Right lobe of liver (tissue), 6 donors: ENCODE results near the gene LHFPL2. TPM values are rescaled to one million over a fixed set of nuclear protein-coding genes. Genes with fewer than 3 reads are reported as not detected.

ENCODE experiments used
- ATAC-seq, 4 donors: fragments of 200-7000 bp; cut with Tn5 transposase; one replicate each; pipeline ENCODE4 v1.9.1; 2020; ENCODE audit warnings: mild to moderate bottlenecking in 4 of 4, moderate library complexity in 4 of 4
- DNase-seq, 3 donors: peaks; one replicate each; pipeline ENCODE4 v3.0.0-alpha.2; 2020
- H3K27ac ChIP-seq, 3 donors: fragments of 200-600 bp; one replicate each; pipeline ENCODE4 v1.8.0; 2022
- H3K27me3 ChIP-seq, 2 donors: fragments of 200-600 bp; one replicate each; pipeline ENCODE4 v1.8.0; 2022
- H3K36me3 ChIP-seq, 4 donors: fragments of 200-600 bp; sonication (generic) in 1 of 4; one replicate each; pipeline versions ENCODE4 v1.5.1 to v1.8.0; 2017 to 2022; ENCODE audit warnings: control low read depth in 1 of 4
- H3K4me1 ChIP-seq, 4 donors: fragments of 200-600 bp; sonication (generic) in 1 of 4; one replicate each; pipeline versions ENCODE4 v1.5.1 to v1.8.0; 2017 to 2022; ENCODE audit warnings: control low read depth in 1 of 4
- H3K4me3 ChIP-seq, 3 donors: fragments of 200-600 bp; one replicate each; pipeline ENCODE4 v1.8.0; 2022
- H3K9me3 ChIP-seq, 4 donors: fragments of 200-600 bp; sonication (generic) in 1 of 4; one replicate each; pipeline versions ENCODE4 v1.5.1 to v1.8.0; 2017 to 2022; ENCODE audit warnings: control low read depth in 1 of 4
- CTCF ChIP-seq, 4 donors: fragments of 200-600 bp in 3 of 4; fragments of 450-650 bp in 1 of 4; IDR thresholded peaks; one replicate each; pipeline versions ENCODE4 v1.5.1 to v1.8.0; 2016 to 2022; ENCODE audit warnings: antibody characterized with exemption in 4 of 4, mild to moderate bottlenecking in 2 of 4
- POLR2A ChIP-seq: fragments of 450-650 bp; IDR thresholded peaks from one replicate; pipeline ENCODE4 v1.6.1; 2017; ENCODE audit warnings: antibody characterized with exemption, mild to moderate bottlenecking
- WGBS: methylation state at CpG from one replicate; pipeline ENCODE4 v1.1.6; 2018; ENCODE audit warnings: low coverage, low lambda C conversion rate; ENCODE audit not compliant: insufficient coverage; ENCODE audit errors: missing lambda C conversion rate; 5-methylcytosine and 5-hydroxymethylcytosine counted together
- intact Hi-C, 2 donors: fragments of 100-400 bp; cut with DNase I; formaldehyde crosslinking; loops; one replicate each; pipeline versions ENCODE4 v1.11.2 to v1.14.1; 2022
- total RNA-seq, 6 experiments: library from RNA; depleted of rRNA in 2 of 6; stranded (reverse); fragments of >200 nt in 2 of 6; fragmentation: NEBNext Ultra II Directional in 3 of 6; extraction: Animal tissue kit (Norgen Biotek cat#: 25700) in 3 of 6; gene quantifications; one replicate each; pipeline versions ENCODE4 v1.1.0 to v1.2.4, GENCODE V29; 2016 to 2023
- donor health status: DM: no; HTN: yes; CAD: no.
- donor health status: DM: no; HTN: no; CAD: no.
- donor health status: DM: no; HTN: no; CAD: no.
- donor health status: DM: no; HTN: yes; CAD: no.
- donor health status: DM: no; HTN: yes; CAD: no.

LHFPL2 gene
- total RNA-seq, 6 experiments from 2014 or later, result 2.6 to 11.8 (median 4.3) TPM

- no peak for TF ChIP-seq POLR2A
- no peak for TF ChIP-seq CTCF (IDR thresholded peaks at IDR 0.05)
- Histone ChIP-seq H3K27ac (no peak overlapping the region), H3K4me1 (peaks cover 0 to 19% (median 4%) of the 10 kb centered on the region in 4 donors), H3K9me3 (no peaks in the 10 kb centered on the region), H3K4me3 (no peak overlapping the region), H3K36me3 (no peaks in the 10 kb centered on the region), H3K27me3 (no peaks in the 10 kb centered on the region)
- intact Hi-C loops, result no loop called here
- ATAC-seq (no peak), DNase-seq (no peak)
- 65% methylated on average over 3 of the region's 4 CpGs for WGBS
Observed at GRCh38 chr5:78543292-78543691, 105.3 kb downstream of the LHFPL2 start.

- DNase-seq, result no peak
- Histone ChIP-seq H3K27ac (no peak overlapping the region), H3K9me3 (no peaks in the 10 kb centered on the region), H3K36me3 (no peaks in the 10 kb centered on the region), H3K4me1 (peaks cover 0 to 16% (median 3%) of the 10 kb centered on the region in 4 donors), H3K27me3 (no peaks in the 10 kb centered on the region), H3K4me3 (no peak overlapping the region)
- ATAC-seq, result no peak
- TF ChIP-seq POLR2A (no peak), CTCF (IDR thresholded peaks at IDR 0.05) (no peak)
- intact Hi-C loops, result no loop called here
- 92% methylated on average over 4 of the region's 6 CpGs for WGBS
Observed at GRCh38 chr5:78542321-78542840, 106.2 kb downstream of the LHFPL2 start.

GRCh38 chr5:78541086-78541654, 107.4 kb downstream of the LHFPL2 start:
- DNase-seq, result peak in 1 of 3 donors; percentile 23
- Histone ChIP-seq H3K9me3 (no peaks in the 10 kb centered on the region), H3K4me1 (peaks cover 0 to 3% (median 0%) of the 10 kb centered on the region in 4 donors), H3K27ac (no peak overlapping the region), H3K27me3 (no peaks in the 10 kb centered on the region), H3K36me3 (no peaks in the 10 kb centered on the region), H3K4me3 (no peak overlapping the region)
- no peak for TF ChIP-seq CTCF (IDR thresholded peaks at IDR 0.05)
- intact Hi-C loops, result no loop called here
- ATAC-seq, result no peak
- 70% methylated on average over 7 of the region's 10 CpGs for WGBS

GRCh38 chr5:78540335-78541085, 108.1 kb downstream of the LHFPL2 start:
- ATAC-seq, result peak; percentile 42 to 62 (median 46)
- Histone ChIP-seq H3K27ac (peak overlapping the region in 1 of 3 donors; percentile 13), H3K36me3 (no peaks in the 10 kb centered on the region), H3K4me3 (no peak overlapping the region), H3K4me1 (peaks cover 0 to 3% (median 0%) of the 10 kb centered on the region in 4 donors), H3K9me3 (no peaks in the 10 kb centered on the region), H3K27me3 (no peaks in the 10 kb centered on the region)
- TF ChIP-seq CTCF (IDR thresholded peaks at IDR 0.05) (no peak), POLR2A (no peak)
- WGBS, result 46% methylated on average over 3 of the region's 7 CpGs
- intact Hi-C loops, result no loop called here
- peak in 1 of 3 donors; percentile 43 for DNase-seq
